ENCODE data around the gene EN2. TPM values are rescaled to one million over a fixed set of nuclear protein-coding genes. Genes with fewer than 3 reads are reported as not detected.

The EN2 gene
- total and polyA plus RNA-seq, 2 of the 4 experiments (the other 2 are of a cell fraction): not detected

DNA sequence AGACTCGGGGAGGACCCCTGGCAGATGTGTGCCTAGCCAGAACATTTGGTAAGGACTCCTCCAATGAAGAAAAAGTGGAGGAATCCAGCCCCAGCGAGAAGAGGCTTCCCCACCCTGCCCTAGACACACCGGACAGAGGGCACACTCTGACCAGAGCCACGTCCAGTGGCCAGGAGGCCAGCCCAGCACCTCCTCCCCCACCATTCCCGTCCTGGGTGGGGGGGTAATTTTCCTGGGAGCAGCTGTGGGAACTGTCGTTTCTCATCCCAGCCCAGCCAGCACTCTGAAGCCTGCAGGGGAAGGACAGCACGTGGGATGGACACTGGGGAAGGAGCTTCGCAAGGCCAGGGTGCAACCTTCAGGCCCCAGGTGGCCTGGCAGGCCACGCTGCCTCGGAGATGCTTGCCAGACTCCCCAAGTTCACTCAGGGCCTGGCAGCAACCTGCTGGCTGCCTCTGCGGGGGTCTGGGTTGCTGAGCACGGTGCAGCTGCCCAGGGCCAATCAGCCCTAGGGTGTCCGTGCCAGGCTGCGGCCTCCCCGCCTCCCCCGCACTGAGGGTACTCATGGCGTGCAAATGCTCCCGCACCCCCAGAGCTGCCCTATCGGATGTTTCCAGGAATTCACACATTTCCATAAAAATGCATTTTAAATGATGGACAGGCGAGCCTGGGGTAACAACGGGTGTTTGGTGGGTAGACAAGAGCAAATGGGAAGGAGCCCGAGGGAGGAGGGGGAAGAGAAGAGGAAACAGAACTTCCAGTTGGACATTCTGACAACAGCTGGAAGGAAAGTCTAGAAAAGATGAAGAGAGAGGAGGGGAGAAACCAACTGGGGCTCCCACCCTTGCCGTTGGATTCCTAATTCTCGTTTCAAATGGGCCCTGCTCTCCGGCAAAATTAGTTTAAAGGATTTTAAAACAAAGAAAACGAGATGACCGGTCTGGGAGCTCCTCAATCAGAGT lies 1.9 kb upstream of the EN2 start:
- no peaks in the 10 kb centered on the region for H3K4me1 ChIP-seq (ENCODE audit: control insufficient read depth, insufficient read depth, low read length)
- H3K36me3 ChIP-seq (ENCODE audit: control insufficient read depth, insufficient read depth, low read length): no peaks in the 10 kb centered on the region
- no peak overlapping the region for H2AK9ac ChIP-seq (replicated peaks; ENCODE audit: low read depth, low read length, poor library complexity)
- no peak overlapping the region for H2AFZ ChIP-seq (replicated peaks; ENCODE audit: low read length, poor library complexity)
- H3K23ac ChIP-seq (ENCODE audit: low read depth, low read length): no peak overlapping the region
- H3K4me3 ChIP-seq (ENCODE audit: insufficient read depth, low read depth, low read length): no peak overlapping the region
- H3K9ac ChIP-seq (ENCODE audit: low read depth, low read length): no peak overlapping the region
- peaks cover 90% of the 10 kb centered on the region for H3K27me3 ChIP-seq (ENCODE audit: control insufficient read depth, insufficient read depth, low read length)
- no peak overlapping the region for H3K56ac ChIP-seq (ENCODE audit: extremely low read depth, insufficient read depth, low read length)
- BruUV-seq (replicated peaks): no TSS peak
- H4K91ac ChIP-seq (ENCODE audit: insufficient read depth, low read depth, low read length): no peak overlapping the region
- no peak overlapping the region for H2BK5ac ChIP-seq (ENCODE audit: low read depth, low read length, poor library complexity, severe bottlenecking)
- no peaks in the 10 kb centered on the region for H4K20me1 ChIP-seq (ENCODE audit: insufficient read depth, low read length)
- H2AK5ac ChIP-seq (ENCODE audit: low read depth, low read length): no peak overlapping the region
- no peaks in the 10 kb centered on the region for H3K79me1 ChIP-seq (ENCODE audit: low read depth in 1 of 2, low read length in 2 of 2)
- no peaks in the 10 kb centered on the region; the same call in 1 of the 2 replicates for H3K9me1 ChIP-seq (ENCODE audit: insufficient read depth, low read length)
- no peak overlapping the region for H3K4ac ChIP-seq (ENCODE audit: low read depth, low read length)
- TF ChIP-seq MAFK (IDR thresholded peaks at IDR 0.05; ENCODE audit: low read depth, low read length) (no peak), CHD1 (IDR thresholded peaks at IDR 0.05; ENCODE audit: low read depth, low read length) (no peak), MXI1 (IDR thresholded peaks at IDR 0.05; ENCODE audit: borderline replicate concordance, low read depth, low read length) (no peak), FOS (IDR thresholded peaks at IDR 0.05; ENCODE audit: low read depth, low read length) (no peak), NFE2L2 (IDR thresholded peaks at IDR 0.05; ENCODE audit: low read depth, low read length) (no peak), RCOR1 (IDR thresholded peaks at IDR 0.05; ENCODE audit: insufficient replicate concordance, low read length) (no peak), BHLHE40 (IDR thresholded peaks at IDR 0.05; ENCODE audit: low read depth, low read length) (no peak), SMC3 (IDR thresholded peaks at IDR 0.05; ENCODE audit: low read depth, low read length) (no peak), MAZ (IDR thresholded peaks at IDR 0.05; ENCODE audit: borderline replicate concordance, low read depth, low read length) (no peak), CTCF (conservative IDR thresholded peaks at IDR 0.05; ENCODE audit: low read depth, low read length) (no peak), POLR2A (IDR thresholded peaks at IDR 0.05; ENCODE audit: low read depth, low read length) (no peak)
- TF ChIP-seq, protein P1, sequence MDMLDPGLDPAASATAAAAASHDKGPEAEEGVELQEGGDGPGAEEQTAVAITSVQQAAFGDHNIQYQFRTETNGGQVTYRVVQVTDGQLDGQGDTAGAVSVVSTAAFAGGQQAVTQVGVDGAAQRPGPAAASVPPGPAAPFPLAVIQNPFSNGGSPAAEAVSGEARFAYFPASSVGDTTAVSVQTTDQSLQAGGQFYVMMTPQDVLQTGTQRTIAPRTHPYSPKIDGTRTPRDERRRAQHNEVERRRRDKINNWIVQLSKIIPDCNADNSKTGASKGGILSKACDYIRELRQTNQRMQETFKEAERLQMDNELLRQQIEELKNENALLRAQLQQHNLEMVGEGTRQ (IDR thresholded peaks at IDR 0.05; ENCODE audit: low read depth, low read length): no peak
- no peak overlapping the region for H2BK20ac ChIP-seq (ENCODE audit: low read depth, low read length)
- H3K4me2 ChIP-seq (ENCODE audit: low read depth, low read length): no peak overlapping the region
- no peak overlapping the region for H4K8ac ChIP-seq (ENCODE audit: low read depth in 2 of 2, low read length in 2 of 2)
- POLR2A ChIA-PET (ENCODE audit: unreplicated experiment): no interaction called here
- H3K14ac ChIP-seq (replicated peaks; ENCODE audit: low read depth, low read length): no peak overlapping the region
- no peak for DNase-seq
- H3K9me3 ChIP-seq (ENCODE audit: control insufficient read depth, insufficient read depth, low read length): peaks cover 7% of the 10 kb centered on the region; the same call in 1 of the 2 replicates
- no peak overlapping the region for H3K27ac ChIP-seq (ENCODE audit: insufficient read depth, low read length)
- H3K18ac ChIP-seq (ENCODE audit: low read depth, low read length): no peak overlapping the region
- intact Hi-C loops (cut with micrococcal nuclease) (loop anchor here (10.0 kb wide), 2 partner anchors 81 to 161 kb away; partner anchors contain the start of gene INSIG1), dilution Hi-C loops (cut with HindIII; ENCODE audit: low sequenced_read_pairs, unreplicated experiment) (no loop called here), in situ Hi-C loops (cut with MboI; ENCODE audit: low sequenced_read_pairs) (no loop called here)
- CTCF ChIA-PET: no interaction called here
- 0% methylated on average over 2 of the region's 27 CpGs; no CpG with 5 or more reads in 1 of the 2 experiments for WGBS, 2 experiments (ENCODE audit: extremely low coverage in 2 of 2, insufficient read length in 1 of 2)
- ATAC-seq (ENCODE audit: low read depth): no peak
- H4K5ac ChIP-seq (ENCODE audit: low read depth, low read length): no peak overlapping the region
- H2BK15ac ChIP-seq (ENCODE audit: low read depth, low read length): no peak overlapping the region
- no peak overlapping the region for H2BK120ac ChIP-seq (ENCODE audit: low read depth, low read length)
